NOMO-1 treated with dmso at 0.1 percent for 144 hours (cell line): ENCODE measurements around the gene AP2A2.

Experiments used
- DNase-seq: peaks from one replicate; lab custom pipeline; 2025; ENCODE audit not compliant: unreplicated experiment; lab: John Stamatoyannopoulos, UW

The AP2A2 gene

GRCh38 chr11:995044-995751 is 69.5 kb downstream of the AP2A2 start:
- DNase-seq = no peak

- DNase-seq = no peak
Measured at GRCh38 chr11:995752-996420, 70.2 kb downstream of the AP2A2 start.

- no peak for DNase-seq
Measured at GRCh38 chr11:996681-997080, 71.0 kb downstream of the AP2A2 start.

- no peak for DNase-seq
Measured at GRCh38 chr11:997907-998306, 72.2 kb downstream of the AP2A2 start.

GRCh38 chr11:999009-999408 is 73.3 kb downstream of the AP2A2 start:
- DNase-seq = no peak

- no peak for DNase-seq
Measured at GRCh38 chr11:1000357-1001278, 74.9 kb downstream of the AP2A2 start.

GRCh38 chr11:1001617-1002405 is 76.1 kb downstream of the AP2A2 start:
- DNase-seq = no peak

- no peak for DNase-seq
Measured at GRCh38 chr11:1002406-1002984, 76.8 kb downstream of the AP2A2 start.

- DNase-seq = no peak
Measured at GRCh38 chr11:1003159-1003558, 77.5 kb downstream of the AP2A2 start.

GRCh38 chr11:1005928-1006327 is 80.3 kb downstream of the AP2A2 start:
- no peak for DNase-seq

- DNase-seq = no peak
Measured at GRCh38 chr11:1006762-1007161, 81.1 kb downstream of the AP2A2 start.

GRCh38 chr11:1007279-1007678 is 81.6 kb downstream of the AP2A2 start:
- DNase-seq = no peak

GRCh38 chr11:1008001-1008802 is 82.5 kb downstream of the AP2A2 start:
- no peak for DNase-seq

- no peak for DNase-seq
Measured at GRCh38 chr11:1008803-1009145, 83.1 kb downstream of the AP2A2 start.

- DNase-seq = no peak
Measured at GRCh38 chr11:1009371-1009770, 83.7 kb downstream of the AP2A2 start.

GRCh38 chr11:1009991-1010390 is 84.3 kb downstream of the AP2A2 start:
- DNase-seq = no peak

GRCh38 chr11:1010551-1011319 is 85.1 kb downstream of the AP2A2 start:
- no peak for DNase-seq

- no peak for DNase-seq
Measured at GRCh38 chr11:1011320-1011698, 85.6 kb downstream of the AP2A2 start.

GRCh38 chr11:1012291-1012690 is 86.6 kb downstream of the AP2A2 start:
- no peak for DNase-seq
